OCI-LY7 (cell line): ENCODE results near the gene TPM2. TPM values are rescaled to one million over a fixed set of nuclear protein-coding genes. Genes with fewer than 3 reads are reported as not detected.

Experiments used
- BruUV-seq: library from RNA; stranded (reverse); fragments of 400-500 nt; replicated peaks from 2 replicates; lab custom pipeline; 2021; lab: Mats Ljungman, UMichigan
- CTCF ChIA-PET: fragments of 300-600 bp; sonication (Branson Sonifier 250); formaldehyde crosslinking; loops from one replicate; lab custom pipeline; 2022; ENCODE audit warnings: antibody characterized with exemption; ENCODE audit not compliant: unreplicated experiment; lab: Charles Lee
- POLR2A ChIA-PET: fragments of 300-600 bp; sonication (Branson Sonifier 250); formaldehyde crosslinking; loops from one replicate; lab custom pipeline; 2022; ENCODE audit warnings: antibody characterized with exemption; lab: Charles Lee
- DNase-seq: peaks from one replicate; pipeline ENCODE4 v3.0.0-alpha.2; 2015; ENCODE audit warnings: low spot score
- H2AFZ ChIP-seq: fragments of 200-600 bp; sonication (generic), shearing (Covaris generic); 2 replicates; pipeline ENCODE4 v1.6.1; 2014; ENCODE audit warnings: mild to moderate bottlenecking, antibody characterized with exemption, low read length, moderate library complexity
- H3K27ac ChIP-seq: fragments of 200-600 bp; sonication (generic); 2 replicates; pipeline ENCODE4 v1.5.1; 2014; ENCODE audit warnings: mixed run types, low read depth, mild to moderate bottlenecking, moderate library complexity, low read length, inconsistent platforms; ENCODE audit not compliant: poor library complexity, severe bottlenecking
- H3K36me3 ChIP-seq: fragments of 200-600 bp; sonication (generic); 2 replicates; pipeline ENCODE4 v1.6.1; 2014; ENCODE audit warnings: mild to moderate bottlenecking, antibody characterized with exemption, low read length, moderate library complexity, mixed read lengths; ENCODE audit not compliant: insufficient read depth
- H3K4me1 ChIP-seq: fragments of 200-600 bp; sonication (generic); 2 replicates; pipeline ENCODE4 v1.5.1; 2014; ENCODE audit warnings: mild to moderate bottlenecking, low read length; ENCODE audit not compliant: insufficient read depth, poor library complexity, severe bottlenecking
- H3K4me2 ChIP-seq: fragments of 200-600 bp; sonication (generic); 2 replicates; pipeline ENCODE4 v1.6.1; 2014; ENCODE audit warnings: mild to moderate bottlenecking, low read length
- H3K4me3 ChIP-seq: fragments of 200-600 bp; sonication (generic); 2 replicates; pipeline ENCODE4 v1.5.1; 2014; ENCODE audit warnings: mild to moderate bottlenecking, low read depth, low read length; ENCODE audit not compliant: poor library complexity, severe bottlenecking
- H3K79me2 ChIP-seq: fragments of 200-600 bp; sonication (generic); 2 replicates; pipeline ENCODE4 v1.6.1; 2016; ENCODE audit warnings: low read depth, mild to moderate bottlenecking, low read length, moderate library complexity, mixed read lengths; ENCODE audit not compliant: insufficient read depth
- H3K9me2 ChIP-seq: fragments of 200-600 bp; sonication (generic); 2 replicates; pipeline ENCODE4 v1.6.1; 2016; ENCODE audit warnings: mild to moderate bottlenecking, low read length, mixed read lengths; ENCODE audit not compliant: insufficient read depth
- H3K9me3 ChIP-seq: fragments of 200-600 bp; sonication (generic); 2 replicates; pipeline ENCODE4 v1.6.1; 2014; ENCODE audit warnings: mild to moderate bottlenecking, mixed run types, low read length, mixed read lengths
- H4K20me1 ChIP-seq: fragments of 200-600 bp; sonication (generic); 2 replicates; pipeline ENCODE4 v1.6.1; 2014; ENCODE audit warnings: mild to moderate bottlenecking, antibody characterized with exemption, low read length, moderate library complexity, mixed read lengths; ENCODE audit not compliant: insufficient read depth
- EZH2phosphoT487 ChIP-seq: fragments of 200-600 bp; sonication (generic); IDR thresholded peaks from 2 replicates; pipeline ENCODE4 v1.6.1; 2018; ENCODE audit warnings: low read depth, borderline replicate concordance, mild to moderate bottlenecking, mixed run types, antibody characterized with exemption, low read length, moderate library complexity, mixed read lengths
- intact Hi-C: fragments of 100-400 bp; cut with micrococcal nuclease; formaldehyde crosslinking; loops from one replicate; pipeline ENCODE4 v1.10.0; 2022; ENCODE audit not compliant: unreplicated experiment
- total RNA-seq, 2 experiments: library from RNA; depleted of rRNA in 1 of 2; stranded (reverse); fragments of >200 nt in 1 of 2; shearing (Covaris generic) in 1 of 2; gene quantifications; 2 replicates each; pipeline ENCODE4 v1.2.3, GENCODE V29; 2014 to 2022
- TF ChIP-seq, protein P1 (sequence below): fragments of 200-600 bp; sonication (generic); conservative IDR thresholded peaks from 2 replicates; pipeline ENCODE4 v1.5.1; 2014; ENCODE audit warnings: mild to moderate bottlenecking, antibody characterized with exemption, low read length, moderate library complexity, mixed read lengths

Gene TPM2
- total RNA-seq, 2 experiments from 2014 or later: 2.5 TPM; not detected in 1

DNA sequence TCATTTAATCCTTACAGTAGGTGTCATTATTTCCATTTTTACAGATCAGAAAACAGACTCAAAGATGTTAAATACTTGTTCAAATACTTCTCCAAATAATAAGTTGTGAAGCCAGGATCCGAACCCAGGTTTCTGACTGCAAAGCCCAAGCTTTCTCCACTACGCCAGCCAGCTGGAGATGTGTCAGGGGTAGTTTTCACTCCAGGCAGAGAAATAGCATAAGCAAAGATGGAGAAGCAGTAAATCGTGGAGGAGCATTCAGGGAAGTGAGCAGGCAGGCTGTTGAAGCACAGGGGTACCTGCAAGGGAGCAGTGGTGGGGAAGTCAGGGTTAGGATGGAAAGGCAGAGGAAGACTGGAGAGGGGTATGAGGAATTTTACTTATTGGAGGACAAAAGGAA, 39.4 kb upstream of the TPM2 start:
- H3K4me2 ChIP-seq: peak overlapping the region; percentile 97
- BruUV-seq: no TSS peak
- peak overlapping the region; percentile 46 for H3K27ac ChIP-seq
- no peak for TF ChIP-seq EZH2phosphoT487
- TF ChIP-seq, protein P1, sequence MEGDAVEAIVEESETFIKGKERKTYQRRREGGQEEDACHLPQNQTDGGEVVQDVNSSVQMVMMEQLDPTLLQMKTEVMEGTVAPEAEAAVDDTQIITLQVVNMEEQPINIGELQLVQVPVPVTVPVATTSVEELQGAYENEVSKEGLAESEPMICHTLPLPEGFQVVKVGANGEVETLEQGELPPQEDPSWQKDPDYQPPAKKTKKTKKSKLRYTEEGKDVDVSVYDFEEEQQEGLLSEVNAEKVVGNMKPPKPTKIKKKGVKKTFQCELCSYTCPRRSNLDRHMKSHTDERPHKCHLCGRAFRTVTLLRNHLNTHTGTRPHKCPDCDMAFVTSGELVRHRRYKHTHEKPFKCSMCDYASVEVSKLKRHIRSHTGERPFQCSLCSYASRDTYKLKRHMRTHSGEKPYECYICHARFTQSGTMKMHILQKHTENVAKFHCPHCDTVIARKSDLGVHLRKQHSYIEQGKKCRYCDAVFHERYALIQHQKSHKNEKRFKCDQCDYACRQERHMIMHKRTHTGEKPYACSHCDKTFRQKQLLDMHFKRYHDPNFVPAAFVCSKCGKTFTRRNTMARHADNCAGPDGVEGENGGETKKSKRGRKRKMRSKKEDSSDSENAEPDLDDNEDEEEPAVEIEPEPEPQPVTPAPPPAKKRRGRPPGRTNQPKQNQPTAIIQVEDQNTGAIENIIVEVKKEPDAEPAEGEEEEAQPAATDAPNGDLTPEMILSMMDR: no peak
- intact Hi-C loops: loop anchor here (2.0 kb wide), 1 partner anchor 70 kb away; the partner anchor contains the start of genes CCDC107 and RMRP
- no peaks in the 10 kb centered on the region for H3K9me2 ChIP-seq
- no peaks in the 10 kb centered on the region for H3K9me3 ChIP-seq
- ChIA-PET POLR2A (interaction anchor here (0.6 to 2.4 kb wide), 7 partner anchors 39 to 259 kb away, joined by 3 to 18 read pairs (median 4); partner anchors contain the start of genes ARHGEF39 and TPM2), CTCF (interaction anchor here (0.7 to 2.2 kb wide), 4 partner anchors 14 to 83 kb away, joined by 3 to 13 read pairs (median 4); partner anchors contain the start of gene ARHGEF39)
- no peak for DNase-seq
- peak overlapping the region; percentile 89 for H3K4me3 ChIP-seq
- peaks cover 56% of the 10 kb centered on the region for H3K4me1 ChIP-seq
- H4K20me1 ChIP-seq: peaks cover 15% of the 10 kb centered on the region; the same call in 1 of the 2 replicates
- no peak overlapping the region for H2AFZ ChIP-seq
- H3K79me2 ChIP-seq: peaks cover 51% of the 10 kb centered on the region
- H3K36me3 ChIP-seq: peaks cover 31% of the 10 kb centered on the region

DNA sequence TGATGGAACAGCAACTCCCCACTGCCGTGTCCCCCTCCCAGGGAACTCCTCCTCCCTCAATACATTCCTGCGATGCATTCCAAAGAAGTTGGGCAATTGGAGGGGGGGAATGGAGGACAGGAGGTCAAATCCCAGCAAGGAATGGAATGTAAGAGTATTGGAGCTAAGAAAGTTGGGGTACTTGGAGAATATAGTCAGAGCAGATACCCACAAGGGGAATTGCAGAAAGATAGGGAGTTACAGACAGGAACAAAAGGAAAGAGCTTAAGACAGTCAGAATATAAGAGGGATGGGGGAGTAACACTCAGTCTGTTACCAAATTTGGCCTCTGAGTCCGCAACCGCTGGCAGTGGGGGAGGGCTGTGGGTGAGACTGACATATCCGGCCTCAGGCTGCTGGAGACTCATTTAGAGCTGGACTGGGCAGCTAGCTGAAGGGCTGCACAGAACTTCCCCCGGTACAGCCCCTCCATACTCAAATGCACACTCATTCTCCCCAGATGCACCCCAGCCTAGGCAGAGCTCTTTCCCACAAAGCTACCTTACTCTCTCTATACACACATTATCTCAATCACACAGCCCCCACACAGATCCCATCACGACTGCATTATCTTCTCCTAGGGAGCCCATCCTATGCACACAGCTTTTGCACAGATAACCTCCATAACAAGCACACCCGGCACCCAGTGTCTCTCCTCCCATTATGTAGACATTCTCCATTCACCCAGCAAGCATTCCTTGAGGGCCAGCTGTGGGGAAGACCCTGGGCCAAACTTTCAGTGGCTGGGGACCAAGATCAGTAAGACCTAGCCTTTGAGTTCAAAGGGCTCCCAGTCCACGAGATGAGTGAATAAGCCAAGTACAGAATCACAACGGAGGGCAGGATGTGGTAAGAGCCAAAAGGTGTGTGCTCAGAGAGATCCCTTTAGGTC, 38.6 kb upstream of the TPM2 start:
- Histone ChIP-seq H3K27ac (peak overlapping the region; percentile 46), H3K79me2 (peaks cover 51% of the 10 kb centered on the region), H3K4me3 (peak overlapping the region; percentile 89), H3K4me2 (peak overlapping the region; percentile 97), H3K4me1 (peaks cover 49% of the 10 kb centered on the region), H2AFZ (no peak overlapping the region), H4K20me1 (peaks cover 15% of the 10 kb centered on the region; the same call in 1 of the 2 replicates), H3K9me3 (no peaks in the 10 kb centered on the region), H3K36me3 (peaks cover 38% of the 10 kb centered on the region), H3K9me2 (no peaks in the 10 kb centered on the region)
- ChIA-PET CTCF (interaction anchor here (0.8 to 2.2 kb wide), 12 partner anchors 13 to 112 kb away, joined by 3 to 13 read pairs (median 4); partner anchors contain the start of genes ARHGEF39, GBA2 and RGP1), POLR2A (interaction anchor here (0.6 to 2.4 kb wide), 21 partner anchors 11 to 258 kb away, joined by 3 to 18 read pairs (median 4); partner anchors contain the start of genes ARHGEF39, CA9, GBA2 and RGP1)
- peak; percentile 63 for DNase-seq
- BruUV-seq: no TSS peak
- TF ChIP-seq, protein P1: no peak
- TF ChIP-seq EZH2phosphoT487: no peak
- intact Hi-C loops: loop anchor here (2.0 kb wide), 1 partner anchor 70 kb away; the partner anchor contains the start of genes CCDC107 and RMRP
